Measurements from ENCODE around the gene CYP26B1. TPM values are rescaled to one million over a fixed set of nuclear protein-coding genes. Genes with fewer than 3 reads are reported as not detected.

Gene CYP26B1
- total and polyA plus RNA-seq, 2 of the 8 experiments (the other 6 are each of a cell fraction or from before 2014, with no cell fraction given), result 0.06 to 0.69 TPM

GRCh38 chr2:72154386-72154975, 6.8 kb upstream of the CYP26B1 start:
- CTCF ChIA-PET (ENCODE audit: partially characterized antibody), result interaction anchor here (1.1 to 1.6 kb wide), 6 partner anchors 14 to 352 kb away, joined by 3 to 8 read pairs (median 4); no protein-coding TSS in a partner anchor
- Histone ChIP-seq H3K4me1 (replicated peaks in 1 of 4; ENCODE audit: control insufficient read depth in 3 of 4, insufficient read depth in 4 of 4, low read length in 3 of 4) (peaks cover 0 to 12% (median 6%) of the 10 kb centered on the region in 4 experiments; a peak in 5 of 7 replicates), H3K56ac (replicated peaks; ENCODE audit: insufficient read length, low read depth, low read length) (no peak overlapping the region), H4K91ac (replicated peaks; ENCODE audit: insufficient read length, low read length) (no peak overlapping the region), H4K5ac (ENCODE audit: insufficient read length, low read depth, low read length) (no peak overlapping the region), H3K4me3 (ENCODE audit: extremely low read depth in 1 of 4, insufficient read depth in 2 of 4, low read depth in 3 of 4, low read length in 4 of 4) (no peak overlapping the region), H3K23ac (ENCODE audit: insufficient read length) (no peak overlapping the region), H3K79me1 (ENCODE audit: low read depth, low read length) (no peaks in the 10 kb centered on the region), H2AK5ac (ENCODE audit: low read depth, low read length) (no peak overlapping the region), H2AFZ (ENCODE audit: low read length) (no peak overlapping the region), H3K36me3 (ENCODE audit: control insufficient read depth in 2 of 4, insufficient read depth in 4 of 4, low read length in 3 of 4) (no peaks in the 10 kb centered on the region), H3K27ac (ENCODE audit: low read depth, low read length) (no peak overlapping the region), H3K4me2 (ENCODE audit: insufficient read depth in 1 of 2, low read depth in 2 of 2, low read length in 2 of 2) (no peak overlapping the region), H3K18ac (ENCODE audit: extremely low read depth, low read length) (no peak overlapping the region), H3K27me3 (replicated peaks in 1 of 4; ENCODE audit: control insufficient read depth in 3 of 4, extremely low read depth in 1 of 4, insufficient read depth in 3 of 4, low read length in 3 of 4) (peaks cover 12 to 24% (median 23%) of the 10 kb centered on the region in 4 experiments), H4K20me1 (replicated peaks in 1 of 2; ENCODE audit: control insufficient read depth in 1 of 2, insufficient read depth in 2 of 2, low read length in 2 of 2) (peaks cover 0 to 5% of the 10 kb centered on the region in 2 experiments), H2BK20ac (ENCODE audit: low read length) (no peak overlapping the region), H3K9ac (replicated peaks in 1 of 4; ENCODE audit: extremely low read depth in 1 of 4, low read depth in 3 of 4, low read length in 3 of 4) (no peak overlapping the region), H2BK15ac (ENCODE audit: low read length) (no peak overlapping the region), H3K9me3 (ENCODE audit: insufficient read depth in 2 of 2, low read depth in 1 of 2, low read length in 1 of 2) (no peaks in the 10 kb centered on the region), H3K79me2 (ENCODE audit: control insufficient read depth in 1 of 2, insufficient read depth in 2 of 2, low read length in 2 of 2) (no peaks in the 10 kb centered on the region), H4K8ac (ENCODE audit: extremely low read depth, insufficient read depth, low read length) (no peak overlapping the region), H3K23me2 (ENCODE audit: low read depth, low read length) (peaks cover 8% of the 10 kb centered on the region), H3K14ac (ENCODE audit: insufficient read length) (no peak overlapping the region), H2BK5ac (ENCODE audit: low read depth, low read length) (no peak overlapping the region), H3K4ac (replicated peaks; ENCODE audit: insufficient read length, low read depth, low read length) (no peak overlapping the region), H2BK120ac (replicated peaks; ENCODE audit: low read depth, low read length) (no peak overlapping the region), H2BK12ac (ENCODE audit: low read depth, low read length) (no peak overlapping the region)
- TF ChIP-seq RXRA (IDR thresholded peaks at IDR 0.05; ENCODE audit: insufficient read depth, low read depth, low read length) (no peak), EGR1 (IDR thresholded peaks at IDR 0.05; ENCODE audit: borderline replicate concordance, low read depth, low read length) (no peak)
- DNase-seq (ENCODE audit: low read depth in 1 of 2, low spot score in 2 of 2) (peak in 1 of 2 experiments; percentile 47), FAIRE-seq (no peak)
- POLR2A ChIA-PET (ENCODE audit: partially characterized antibody), result no interaction called here
- WGBS, 2 experiments (ENCODE audit: extremely low coverage in 1 of 2, insufficient coverage in 1 of 2, insufficient read length in 1 of 2, insufficient replicate concordance in 2 of 2, low coverage in 1 of 2, low lambda C conversion rate in 2 of 2, missing lambda C conversion rate in 1 of 2), result 75% methylated on average over 15 of the region's 16 CpGs; no CpG with 5 or more reads in 1 of the 2 experiments

All from H1 (cell line).